ENCODE results near the gene PCSK4.

The PCSK4 gene

GRCh38 chr19:1472231-1473084 lies 17.7 kb downstream of the PCSK4 start:
- DNase-seq = peak in 18 of 51 donors; percentile 22 to 73 (median 41)

GRCh38 chr19:1471515-1472160 lies 18.5 kb downstream of the PCSK4 start:
- peak in 20 of 51 donors; percentile 10 to 67 (median 54) for DNase-seq

- no peak for DNase-seq
Observed at GRCh38 chr19:1471010-1471514, 19.1 kb downstream of the PCSK4 start.

GRCh38 chr19:1470305-1471009 lies 19.7 kb downstream of the PCSK4 start:
- DNase-seq = peak in 15 of 51 donors; percentile 15 to 64 (median 37)

- no peak for DNase-seq
Observed at GRCh38 chr19:1470055-1470304, 20.2 kb downstream of the PCSK4 start.

- no peak for DNase-seq
Observed at GRCh38 chr19:1469255-1470054, 20.7 kb downstream of the PCSK4 start.

- no peak for DNase-seq
Observed at GRCh38 chr19:1468821-1469254, 21.3 kb downstream of the PCSK4 start.

GRCh38 chr19:1468274-1468820 lies 21.8 kb downstream of the PCSK4 start:
- DNase-seq = no peak

GRCh38 chr19:1467490-1468273 lies 22.5 kb downstream of the PCSK4 start:
- DNase-seq = no peak

GRCh38 chr19:1467215-1467489 lies 23.0 kb downstream of the PCSK4 start:
- DNase-seq = no peak

GRCh38 chr19:1466461-1467214 lies 23.5 kb downstream of the PCSK4 start:
- DNase-seq = no peak

GRCh38 chr19:1466018-1466460 lies 24.1 kb downstream of the PCSK4 start:
- DNase-seq = no peak

GRCh38 chr19:1465191-1466016 lies 24.7 kb downstream of the PCSK4 start:
- peak in 4 of 51 donors; percentile 11 to 32 (median 30) for DNase-seq

- no peak for DNase-seq
Observed at GRCh38 chr19:1461862-1462261, 28.3 kb downstream of the PCSK4 start.

- DNase-seq = no peak
Observed at GRCh38 chr19:1460033-1460995, 29.8 kb downstream of the PCSK4 start.

- DNase-seq = no peak
Observed at GRCh38 chr19:1459479-1459878, 30.7 kb downstream of the PCSK4 start.

GRCh38 chr19:1457892-1458291 lies 32.3 kb downstream of the PCSK4 start:
- DNase-seq = no peak

All from hypothalamus (tissue), 51 donors.